ENCODE data around the gene METTL25. TPM values are rescaled to one million over a fixed set of nuclear protein-coding genes. Genes with fewer than 3 reads are reported as not detected.

Gene METTL25
- total RNA-seq, 4 donors from 2014 or later, result 6.1 to 16.8 (median 12.3) TPM

GRCh38 chr12:82474798-82475184, 116.5 kb downstream of the METTL25 start:
- 77 to 84% methylated on average over 2 of the region's 2 CpGs for WGBS, 2 donors
- Histone ChIP-seq H3K27me3 (no peaks in the 10 kb centered on the region), H3K4me3 (no peak overlapping the region), H3K36me3 (peaks cover 0 to 59% (median 0%) of the 10 kb centered on the region in 3 donors), H3K9me3 (peaks cover 0 to 19% (median 0%) of the 10 kb centered on the region in 4 donors), H3K4me1 (no peaks in the 10 kb centered on the region), H3K27ac (no peak overlapping the region)
- no peak for DNase-seq (ENCODE audit: low spot score in 2 of 2)
- TF ChIP-seq CTCF (IDR thresholded peaks at IDR 0.05) (no peak), EP300 (IDR thresholded peaks at IDR 0.05) (no peak), POLR2A (IDR thresholded peaks at IDR 0.05) (no peak)

GRCh38 chr12:82475211-82475610, 116.9 kb downstream of the METTL25 start:
- WGBS, 2 donors, result 90 to 91% methylated on average over 1 of the region's 1 CpG
- H3K27ac ChIP-seq, result no peak overlapping the region

GRCh38 chr12:82476511-82476910, 118.2 kb downstream of the METTL25 start:
- Histone ChIP-seq H3K27ac (no peak overlapping the region), H3K9me3 (peaks cover 0 to 15% (median 0%) of the 10 kb centered on the region in 4 donors), H3K4me1 (no peaks in the 10 kb centered on the region), H3K27me3 (no peaks in the 10 kb centered on the region), H3K36me3 (peaks cover 0 to 44% (median 0%) of the 10 kb centered on the region in 3 donors), H3K4me3 (no peak overlapping the region)
- WGBS, 2 donors, result 83 to 86% methylated on average over 4 of the region's 4 CpGs
- no peak for TF ChIP-seq EP300 (IDR thresholded peaks at IDR 0.05)
- TF ChIP-seq CTCF (IDR thresholded peaks at IDR 0.05), result no peak
- TF ChIP-seq POLR2A (IDR thresholded peaks at IDR 0.05), result no peak
- DNase-seq (ENCODE audit: low spot score in 2 of 2), result no peak

More at GRCh38 chr12:82475211-82475610, 116.9 kb downstream of the METTL25 start:
- peaks cover 0 to 55% (median 0%) of the 10 kb centered on the region in 3 donors for H3K36me3 ChIP-seq
- H3K9me3 ChIP-seq, result peaks cover 0 to 19% (median 0%) of the 10 kb centered on the region in 4 donors
- DNase-seq (ENCODE audit: low spot score in 2 of 2), result no peak
- no peaks in the 10 kb centered on the region for H3K27me3 ChIP-seq
- H3K4me3 ChIP-seq, result no peak overlapping the region
- no peaks in the 10 kb centered on the region for H3K4me1 ChIP-seq
- no peak for TF ChIP-seq EP300 (IDR thresholded peaks at IDR 0.05)
- TF ChIP-seq POLR2A (IDR thresholded peaks at IDR 0.05), result no peak
- TF ChIP-seq CTCF (IDR thresholded peaks at IDR 0.05), result no peak

- TF ChIP-seq CTCF (IDR thresholded peaks at IDR 0.05) (no peak), EP300 (IDR thresholded peaks at IDR 0.05) (no peak), POLR2A (IDR thresholded peaks at IDR 0.05) (no peak)
Measured at GRCh38 chr12:82479511-82479910, 121.2 kb downstream of the METTL25 start.

GRCh38 chr12:82480606-82481005, 122.3 kb downstream of the METTL25 start:
- no peak for TF ChIP-seq EP300 (IDR thresholded peaks at IDR 0.05)
- Histone ChIP-seq H3K36me3 (peaks cover 0 to 11% (median 0%) of the 10 kb centered on the region in 3 donors), H3K4me3 (no peak overlapping the region), H3K27ac (no peak overlapping the region), H3K9me3 (peaks cover 0 to 20% (median 4%) of the 10 kb centered on the region in 4 donors), H3K27me3 (no peaks in the 10 kb centered on the region), H3K4me1 (no peaks in the 10 kb centered on the region)
- DNase-seq (ENCODE audit: low spot score in 2 of 2), result no peak
- 94 to 97% methylated on average over 3 of the region's 3 CpGs for WGBS, 2 donors

More at GRCh38 chr12:82479511-82479910, 121.2 kb downstream of the METTL25 start:
- no peak overlapping the region for H3K27ac ChIP-seq
- peaks cover 0 to 16% (median 3%) of the 10 kb centered on the region in 4 donors for H3K9me3 ChIP-seq
- H3K36me3 ChIP-seq, result peaks cover 0 to 14% (median 0%) of the 10 kb centered on the region in 3 donors
- no peaks in the 10 kb centered on the region for H3K4me1 ChIP-seq
- H3K4me3 ChIP-seq, result no peak overlapping the region
- DNase-seq (ENCODE audit: low spot score in 2 of 2), result no peak
- 47 to 56% methylated on average over 1 of the region's 1 CpG for WGBS, 2 donors
- H3K27me3 ChIP-seq, result no peaks in the 10 kb centered on the region

All from tibial nerve (tissue), 4 donors.